GM19438 (cell line): ENCODE data around the gene KANSL1L.
A peak's percentile ranks its signal among the peaks of the same experiment; 100 is the strongest.

Source experiments
- ATAC-seq: cut with Tn5 transposase; IDR thresholded peaks from one replicate; pipeline ENCODE4 v1.9.1; 2021; ENCODE audit warnings: low read depth; ENCODE audit not compliant: unreplicated experiment

KANSL1L gene

GRCh38 chr2:210000464-210001324 is 170.5 kb downstream of the KANSL1L start:
- ATAC-seq = no peak

- ATAC-seq = no peak
These were observed 172.6 kb downstream of the KANSL1L start for GRCh38 chr2:209998596-209998995.

GRCh38 chr2:209993968-209994367 is 177.2 kb downstream of the KANSL1L start:
- ATAC-seq = no peak

- ATAC-seq = no peak
These were observed 180.4 kb downstream of the KANSL1L start for GRCh38 chr2:209990838-209991237.

- ATAC-seq = peak; percentile 63
These were observed 183.2 kb downstream of the KANSL1L start for GRCh38 chr2:209988010-209988409.

- no peak for ATAC-seq
These were observed 184.8 kb downstream of the KANSL1L start for GRCh38 chr2:209986415-209986814.

- ATAC-seq = no peak
These were observed 185.3 kb downstream of the KANSL1L start for GRCh38 chr2:209985874-209986273.

GRCh38 chr2:209984291-209984690 is 186.9 kb downstream of the KANSL1L start:
- no peak for ATAC-seq

GRCh38 chr2:209977386-209978239 is 193.6 kb downstream of the KANSL1L start:
- peak; percentile 55 for ATAC-seq

GRCh38 chr2:209976698-209977385 is 194.4 kb downstream of the KANSL1L start:
- peak; percentile 84 for ATAC-seq

- no peak for ATAC-seq
These were observed 196.6 kb downstream of the KANSL1L start for GRCh38 chr2:209974576-209974975.

- no peak for ATAC-seq
These were observed 197.9 kb downstream of the KANSL1L start for GRCh38 chr2:209973328-209973727.
